Measurements from ENCODE around the gene MVD.

DNA sequence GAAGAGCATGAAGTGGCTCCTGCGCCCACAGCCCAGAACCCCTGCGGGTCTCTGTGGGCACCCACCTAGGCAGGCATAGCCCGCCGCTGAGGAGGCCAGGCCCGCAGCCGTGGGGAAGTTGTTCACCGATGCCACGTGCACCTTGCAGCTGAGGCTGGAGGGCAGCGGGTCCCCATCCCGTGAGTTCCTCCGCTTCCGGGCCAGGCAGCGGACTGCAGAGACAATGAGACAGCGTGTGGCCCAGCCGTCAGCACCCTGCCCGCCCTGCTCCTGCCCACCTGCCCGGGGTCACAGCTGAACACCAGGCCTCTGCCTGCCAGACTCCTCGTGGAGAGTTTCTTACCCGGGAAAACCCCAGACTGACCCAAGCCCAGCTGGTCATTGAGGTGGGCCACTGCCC, 5.5 kb downstream of the MVD start:
- TF ChIP-seq POLR2A (IDR thresholded peaks at IDR 0.05) (no peak), EP300 (IDR thresholded peaks at IDR 0.05) (no peak), POLR2AphosphoS5 (IDR thresholded peaks at IDR 0.05) (no peak)
- TF ChIP-seq, protein P1, sequence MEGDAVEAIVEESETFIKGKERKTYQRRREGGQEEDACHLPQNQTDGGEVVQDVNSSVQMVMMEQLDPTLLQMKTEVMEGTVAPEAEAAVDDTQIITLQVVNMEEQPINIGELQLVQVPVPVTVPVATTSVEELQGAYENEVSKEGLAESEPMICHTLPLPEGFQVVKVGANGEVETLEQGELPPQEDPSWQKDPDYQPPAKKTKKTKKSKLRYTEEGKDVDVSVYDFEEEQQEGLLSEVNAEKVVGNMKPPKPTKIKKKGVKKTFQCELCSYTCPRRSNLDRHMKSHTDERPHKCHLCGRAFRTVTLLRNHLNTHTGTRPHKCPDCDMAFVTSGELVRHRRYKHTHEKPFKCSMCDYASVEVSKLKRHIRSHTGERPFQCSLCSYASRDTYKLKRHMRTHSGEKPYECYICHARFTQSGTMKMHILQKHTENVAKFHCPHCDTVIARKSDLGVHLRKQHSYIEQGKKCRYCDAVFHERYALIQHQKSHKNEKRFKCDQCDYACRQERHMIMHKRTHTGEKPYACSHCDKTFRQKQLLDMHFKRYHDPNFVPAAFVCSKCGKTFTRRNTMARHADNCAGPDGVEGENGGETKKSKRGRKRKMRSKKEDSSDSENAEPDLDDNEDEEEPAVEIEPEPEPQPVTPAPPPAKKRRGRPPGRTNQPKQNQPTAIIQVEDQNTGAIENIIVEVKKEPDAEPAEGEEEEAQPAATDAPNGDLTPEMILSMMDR (IDR thresholded peaks at IDR 0.05), result no peak

Measured in stomach (tissue), 4 donors.